Neural cell (in vitro differentiated cells): ENCODE measurements around the gene C5. TPM values are rescaled to one million over a fixed set of nuclear protein-coding genes. Genes with fewer than 3 reads are reported as not detected.

Source experiments
- H2AFZ ChIP-seq: fragments of 200-600, 300-800 bp; sonication (generic), shearing (Covaris generic); 2 replicates; pipeline ENCODE4 v1.6.0; 2014; ENCODE audit warnings: low read depth, mild to moderate bottlenecking, antibody characterized with exemption, low read length, moderate library complexity
- H3F3A ChIP-seq: fragments of 200-600 bp; shearing (Covaris generic); 2 replicates; pipeline ENCODE4 v1.6.1; 2016; ENCODE audit warnings: mild to moderate bottlenecking, moderate library complexity, mixed read lengths, antibody characterized with exemption, low read length; ENCODE audit not compliant: insufficient read depth, poor library complexity, severe bottlenecking
- H3K27ac ChIP-seq: fragments of 200-600, 300-800 bp; sonication (generic), shearing (Covaris generic); 2 replicates; pipeline ENCODE4 v1.5.1; 2014; ENCODE audit warnings: mild to moderate bottlenecking, low read length, moderate library complexity
- H3K27me3 ChIP-seq: fragments of 300-800, 200-600 bp; sonication (generic), shearing (Covaris generic); 2 replicates; pipeline ENCODE4 v1.6.0; 2014; ENCODE audit warnings: mild to moderate bottlenecking, low read depth, low read length, moderate library complexity; ENCODE audit not compliant: insufficient read depth
- H3K36me3 ChIP-seq: fragments of 300-800, 200-600 bp; sonication (generic), shearing (Covaris generic); 2 replicates; pipeline ENCODE4 v1.5.1; 2014; ENCODE audit warnings: mild to moderate bottlenecking, antibody characterized with exemption, low read length, moderate library complexity; ENCODE audit not compliant: insufficient read depth
- H3K4me2 ChIP-seq: fragments of 300-800, 200-600 bp; sonication (generic), shearing (Covaris generic); 2 replicates; pipeline ENCODE4 v1.6.0; 2014; ENCODE audit warnings: mild to moderate bottlenecking, low read length
- H3K4me3 ChIP-seq: fragments of 300-800, 200-600 bp; sonication (generic), shearing (Covaris generic); 2 replicates; pipeline ENCODE4 v1.5.1; 2014; ENCODE audit warnings: mild to moderate bottlenecking, low read length, moderate library complexity
- H3K79me2 ChIP-seq: fragments of 200-600 bp; shearing (Covaris generic); replicated peaks from 2 replicates; pipeline ENCODE4 v1.6.0; 2014; ENCODE audit warnings: mild to moderate bottlenecking, low read length, moderate library complexity; ENCODE audit not compliant: insufficient read depth
- H3K9ac ChIP-seq: fragments of 300-800, 200-600 bp; sonication (generic), shearing (Covaris generic); 2 replicates; pipeline ENCODE4 v1.6.1; 2016; ENCODE audit warnings: mild to moderate bottlenecking, low read length, mixed read lengths
- H3K9me2 ChIP-seq: fragments of 200-600 bp; shearing (Covaris generic); 2 replicates; pipeline ENCODE4 v1.6.1; 2016; ENCODE audit warnings: mild to moderate bottlenecking, low read length, mixed read lengths; ENCODE audit not compliant: insufficient read depth
- H3K9me3 ChIP-seq: fragments of 200-600, 300-800 bp; sonication (generic), shearing (Covaris generic); 2 replicates; pipeline ENCODE4 v1.6.1; 2016; ENCODE audit warnings: mild to moderate bottlenecking, mixed run types, low read length, moderate library complexity, mixed read lengths
- H4K20me1 ChIP-seq: fragments of 200-600 bp; shearing (Covaris generic); 2 replicates; pipeline ENCODE4 v1.6.1; 2016; ENCODE audit warnings: mild to moderate bottlenecking, mixed run types; ENCODE audit not compliant: insufficient read depth
- EP300 ChIP-seq: fragments of 450-650 bp; conservative IDR thresholded peaks from 2 replicates; pipeline ENCODE4 v1.6.1; 2014; ENCODE audit warnings: antibody characterized with exemption, mild to moderate bottlenecking, moderate library complexity; ENCODE audit not compliant: poor library complexity, severe bottlenecking
- EZH2 ChIP-seq: fragments of 200-600, 300-800 bp; shearing (Covaris generic), sonication (generic); IDR thresholded peaks from 2 replicates; pipeline ENCODE4 v1.6.1; 2014; ENCODE audit warnings: antibody characterized with exemption, low read length, borderline replicate concordance, mild to moderate bottlenecking; ENCODE audit not compliant: insufficient read depth, poor library complexity, severe bottlenecking
- MXI1 ChIP-seq: fragments of 450-650 bp; conservative IDR thresholded peaks from 2 replicates; pipeline ENCODE4 v1.6.1; 2014; ENCODE audit warnings: antibody characterized with exemption, mild to moderate bottlenecking; ENCODE audit not compliant: poor library complexity, severe bottlenecking
- POLR2AphosphoS5 ChIP-seq: IDR thresholded peaks from 2 replicates; pipeline ENCODE4 v1.6.1; 2012
- RAD21 ChIP-seq: fragments of 450-650 bp; conservative IDR thresholded peaks from 2 replicates; pipeline ENCODE4 v1.6.1; 2014; ENCODE audit warnings: antibody characterized with exemption, mild to moderate bottlenecking, moderate library complexity
- REST ChIP-seq: IDR thresholded peaks from 2 replicates; pipeline ENCODE4 v1.6.1; 2012; ENCODE audit warnings: borderline replicate concordance
- SMC3 ChIP-seq: fragments of 450-650 bp; conservative IDR thresholded peaks from 2 replicates; pipeline ENCODE4 v1.6.1; 2014; ENCODE audit warnings: antibody characterized with exemption, mild to moderate bottlenecking, moderate library complexity; ENCODE audit not compliant: poor library complexity
- polyA plus RNA-seq: library from polyadenylated mRNA; depleted of rRNA; stranded (reverse); fragments of >200 nt; gene quantifications from 2 replicates; pipeline ENCODE4 v1.2.3, GENCODE V29; 2014
- TF ChIP-seq, protein P1 (sequence below): fragments of 450-650 bp; IDR thresholded peaks from 2 replicates; pipeline ENCODE4 v1.5.1; 2014; ENCODE audit warnings: antibody characterized with exemption, mild to moderate bottlenecking, moderate library complexity; ENCODE audit not compliant: poor library complexity, severe bottlenecking

The C5 gene
- polyA plus RNA-seq, 1 donor from 2014 or later, result 3.8 TPM

DNA sequence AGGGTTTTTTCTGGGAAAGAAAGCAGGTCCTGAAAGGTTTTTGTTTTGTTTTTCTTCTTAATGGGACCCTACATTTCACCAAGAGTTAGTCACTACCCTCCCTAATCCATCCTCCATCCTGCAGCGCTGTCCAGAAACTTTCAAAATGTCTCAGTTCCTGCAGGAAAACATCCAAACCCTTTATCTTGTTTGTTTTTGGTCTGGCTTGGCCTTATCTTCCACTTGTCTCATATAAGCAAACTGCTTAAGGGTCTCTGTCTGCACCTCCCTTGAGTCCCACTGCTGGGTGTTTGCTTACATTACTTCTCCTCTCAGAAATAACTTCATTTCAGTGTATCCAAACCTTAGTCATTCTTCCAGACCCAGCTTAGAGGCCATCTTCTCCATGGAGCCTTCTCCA is 112.5 kb downstream of the C5 start:
- Histone ChIP-seq H3K27ac (no peak overlapping the region), H3K9ac (no peak overlapping the region)

GRCh38 chr9:120937127-120937526 is 112.9 kb downstream of the C5 start:
- Histone ChIP-seq H3K27me3 (no peaks in the 10 kb centered on the region), H3K36me3 (no peaks in the 10 kb centered on the region), H3K9me3 (no peaks in the 10 kb centered on the region), H3K79me2 (no peaks in the 10 kb centered on the region), H4K20me1 (no peaks in the 10 kb centered on the region), H3F3A (no peaks in the 10 kb centered on the region), H3K27ac (no peak overlapping the region), H3K9ac (no peak overlapping the region), H3K4me3 (no peak overlapping the region), H3K4me2 (no peak overlapping the region), H3K9me2 (no peaks in the 10 kb centered on the region), H2AFZ (no peak overlapping the region)
- TF ChIP-seq EZH2 (no peak), SMC3 (no peak), RAD21 (no peak), REST (no peak), POLR2AphosphoS5 (no peak)
- TF ChIP-seq, protein P1, sequence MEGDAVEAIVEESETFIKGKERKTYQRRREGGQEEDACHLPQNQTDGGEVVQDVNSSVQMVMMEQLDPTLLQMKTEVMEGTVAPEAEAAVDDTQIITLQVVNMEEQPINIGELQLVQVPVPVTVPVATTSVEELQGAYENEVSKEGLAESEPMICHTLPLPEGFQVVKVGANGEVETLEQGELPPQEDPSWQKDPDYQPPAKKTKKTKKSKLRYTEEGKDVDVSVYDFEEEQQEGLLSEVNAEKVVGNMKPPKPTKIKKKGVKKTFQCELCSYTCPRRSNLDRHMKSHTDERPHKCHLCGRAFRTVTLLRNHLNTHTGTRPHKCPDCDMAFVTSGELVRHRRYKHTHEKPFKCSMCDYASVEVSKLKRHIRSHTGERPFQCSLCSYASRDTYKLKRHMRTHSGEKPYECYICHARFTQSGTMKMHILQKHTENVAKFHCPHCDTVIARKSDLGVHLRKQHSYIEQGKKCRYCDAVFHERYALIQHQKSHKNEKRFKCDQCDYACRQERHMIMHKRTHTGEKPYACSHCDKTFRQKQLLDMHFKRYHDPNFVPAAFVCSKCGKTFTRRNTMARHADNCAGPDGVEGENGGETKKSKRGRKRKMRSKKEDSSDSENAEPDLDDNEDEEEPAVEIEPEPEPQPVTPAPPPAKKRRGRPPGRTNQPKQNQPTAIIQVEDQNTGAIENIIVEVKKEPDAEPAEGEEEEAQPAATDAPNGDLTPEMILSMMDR, result no peak

More for the DNA sequence above, 112.5 kb downstream of the C5 start:
- Histone ChIP-seq H2AFZ (no peak overlapping the region), H3K4me2 (no peak overlapping the region), H3K4me3 (no peak overlapping the region), H3K27me3 (no peaks in the 10 kb centered on the region), H3K79me2 (no peaks in the 10 kb centered on the region), H4K20me1 (no peaks in the 10 kb centered on the region), H3K9me3 (no peaks in the 10 kb centered on the region), H3K36me3 (no peaks in the 10 kb centered on the region), H3F3A (no peaks in the 10 kb centered on the region), H3K9me2 (no peaks in the 10 kb centered on the region)
- TF ChIP-seq MXI1, result no peak
- no peak for TF ChIP-seq POLR2AphosphoS5
- TF ChIP-seq EP300, result no peak
- no peak for TF ChIP-seq REST
